A673 (cell line): ENCODE measurements around the gene AARS2.
"Not testable (repeated sequence)": the region's sequence is repeated elsewhere in the genome, so short reads cannot be mapped to it uniquely, and the experiment has no call there.

Source experiments
- EZH2 ChIP-seq: fragments of 200-600 bp; sonication (generic); IDR thresholded peaks from 2 replicates; pipeline ENCODE4 v1.6.1; 2017; ENCODE audit warnings: borderline replicate concordance, low read depth, mild to moderate bottlenecking, mixed read lengths, antibody characterized with exemption, low read length; ENCODE audit not compliant: poor library complexity, severe bottlenecking
- TF ChIP-seq, protein P1 (sequence below): fragments of 300-800, 200-600 bp; sonication (generic); conservative IDR thresholded peaks from 2 replicates; pipeline ENCODE4 v1.5.1; 2017; ENCODE audit warnings: low read depth, mild to moderate bottlenecking, antibody characterized with exemption, low read length, moderate library complexity, mixed read lengths

DNA sequence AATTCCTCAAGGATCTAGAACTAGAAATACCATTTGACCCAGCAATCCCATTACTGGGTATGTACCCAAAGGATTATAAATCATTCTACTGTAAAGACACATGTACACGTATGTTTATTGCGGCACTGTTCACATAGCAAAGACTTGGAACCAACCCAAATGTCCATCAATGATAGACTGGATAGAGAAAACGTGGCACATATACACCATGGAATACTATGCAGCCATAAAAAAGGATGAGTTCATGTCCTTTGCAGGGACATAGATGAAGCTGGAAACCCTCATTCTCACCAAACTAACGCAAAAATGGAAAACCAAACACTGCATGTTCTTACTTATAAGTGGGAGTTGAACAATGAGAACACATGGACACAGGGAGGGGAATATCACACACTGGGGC lies 33.7 kb upstream of the AARS2 start:
- TF ChIP-seq, protein P1, sequence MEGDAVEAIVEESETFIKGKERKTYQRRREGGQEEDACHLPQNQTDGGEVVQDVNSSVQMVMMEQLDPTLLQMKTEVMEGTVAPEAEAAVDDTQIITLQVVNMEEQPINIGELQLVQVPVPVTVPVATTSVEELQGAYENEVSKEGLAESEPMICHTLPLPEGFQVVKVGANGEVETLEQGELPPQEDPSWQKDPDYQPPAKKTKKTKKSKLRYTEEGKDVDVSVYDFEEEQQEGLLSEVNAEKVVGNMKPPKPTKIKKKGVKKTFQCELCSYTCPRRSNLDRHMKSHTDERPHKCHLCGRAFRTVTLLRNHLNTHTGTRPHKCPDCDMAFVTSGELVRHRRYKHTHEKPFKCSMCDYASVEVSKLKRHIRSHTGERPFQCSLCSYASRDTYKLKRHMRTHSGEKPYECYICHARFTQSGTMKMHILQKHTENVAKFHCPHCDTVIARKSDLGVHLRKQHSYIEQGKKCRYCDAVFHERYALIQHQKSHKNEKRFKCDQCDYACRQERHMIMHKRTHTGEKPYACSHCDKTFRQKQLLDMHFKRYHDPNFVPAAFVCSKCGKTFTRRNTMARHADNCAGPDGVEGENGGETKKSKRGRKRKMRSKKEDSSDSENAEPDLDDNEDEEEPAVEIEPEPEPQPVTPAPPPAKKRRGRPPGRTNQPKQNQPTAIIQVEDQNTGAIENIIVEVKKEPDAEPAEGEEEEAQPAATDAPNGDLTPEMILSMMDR, result not testable (repeated sequence)
- TF ChIP-seq EZH2, result not testable (repeated sequence)
